Nephron (organoid): Measurements from ENCODE around the gene EXD3.

Source experiments
- H3K27ac Mint-ChIP-seq, 3 experiments: 2 replicates each; pipeline ENCODE4 v1.8.0; 2020; ENCODE audit warnings: mixed read lengths in 3 of 3, mild to moderate bottlenecking in 2 of 3, moderate library complexity in 1 of 3
- H3K27me3 Mint-ChIP-seq: 2 replicates; pipeline ENCODE4 v1.8.0; 2021; ENCODE audit warnings: low read depth, mild to moderate bottlenecking, moderate library complexity, mixed read lengths
- H3K36me3 Mint-ChIP-seq: 2 replicates; pipeline ENCODE4 v1.8.0; 2020; ENCODE audit warnings: low read depth, mixed read lengths
- H3K4me1 Mint-ChIP-seq: 2 replicates; pipeline ENCODE4 v1.8.0; 2020; ENCODE audit warnings: mixed read lengths
- H3K4me3 Mint-ChIP-seq, 3 experiments: 2 replicates each; pipeline ENCODE4 v1.8.0; 2020; ENCODE audit warnings: mild to moderate bottlenecking in 3 of 3, mixed read lengths in 3 of 3, moderate library complexity in 2 of 3
- H3K9me3 Mint-ChIP-seq: 2 replicates; pipeline ENCODE4 v1.8.0; 2020; ENCODE audit warnings: mixed read lengths
- CTCF ChIP-seq, 3 experiments: fragments of 200-600 bp; sonication (generic); IDR thresholded peaks; one replicate each; pipeline ENCODE4 v1.5.0; 2021; ENCODE audit warnings: antibody characterized with exemption in 3 of 3; ENCODE audit not compliant: unreplicated experiment in 3 of 3

Gene EXD3

GRCh38 chr9:137407590-137408300, 15.2 kb downstream of the EXD3 start:
- Mint-ChIP-seq H3K27me3 (no peaks in the 10 kb centered on the region), H3K4me1 (peaks cover 11% of the 10 kb centered on the region), H3K9me3 (no peaks in the 10 kb centered on the region), H3K27ac (no peak overlapping the region), H3K4me3 (peak overlapping the region in 2 of 3 experiments; percentile 28 to 54), H3K36me3 (peaks cover under 1% of the 10 kb centered on the region)
- no peak for TF ChIP-seq CTCF (IDR thresholded peaks at IDR 0.05; ENCODE audit: unreplicated experiment in 3 of 3)

- Mint-ChIP-seq H3K4me1 (peaks cover 17% of the 10 kb centered on the region), H3K27ac (no peak overlapping the region), H3K4me3 (no peak overlapping the region), H3K9me3 (peaks cover 6% of the 10 kb centered on the region), H3K36me3 (peaks cover 8% of the 10 kb centered on the region), H3K27me3 (no peaks in the 10 kb centered on the region)
- TF ChIP-seq CTCF (IDR thresholded peaks at IDR 0.05; ENCODE audit: unreplicated experiment in 3 of 3) = peak; percentile 79 to 95 (median 84)
These were observed 15.9 kb downstream of the EXD3 start for GRCh38 chr9:137406876-137407589.

DNA sequence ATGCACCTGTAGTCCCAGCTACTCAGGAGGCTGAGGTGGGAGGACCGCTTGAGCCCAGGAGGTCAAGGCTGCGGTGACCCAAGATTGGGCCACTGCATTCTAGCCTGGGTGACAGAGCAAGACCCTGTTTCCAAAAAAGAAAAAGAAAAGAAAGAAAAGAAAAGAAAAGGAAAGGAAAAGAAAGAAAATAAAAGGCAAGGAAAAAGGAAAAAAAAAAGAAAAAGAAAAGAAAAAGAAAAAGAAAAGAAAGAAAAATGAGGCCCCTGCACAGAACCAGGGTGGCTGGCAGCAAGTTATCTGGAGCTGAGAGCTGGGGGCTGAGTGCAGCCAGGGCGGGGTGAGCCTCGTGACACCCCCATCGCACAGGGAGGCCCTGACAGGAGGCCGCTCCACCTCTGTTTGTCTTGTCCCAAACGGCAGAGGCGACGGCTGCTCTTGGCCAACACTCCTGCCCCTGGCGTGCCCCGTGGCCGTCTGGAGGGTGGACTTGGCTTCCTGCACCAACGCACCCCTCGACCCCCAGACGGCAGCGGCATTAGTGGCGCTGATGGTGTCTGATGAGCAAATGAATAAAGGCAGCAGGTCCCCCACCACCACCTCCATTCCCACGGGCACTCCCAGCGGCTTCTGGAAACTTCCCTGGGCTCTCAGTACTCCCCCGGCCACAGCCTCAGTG, 16.7 kb downstream of the EXD3 start:
- H3K27ac Mint-ChIP-seq = no peak overlapping the region
- no peaks in the 10 kb centered on the region for H3K27me3 Mint-ChIP-seq
- TF ChIP-seq CTCF (IDR thresholded peaks at IDR 0.05; ENCODE audit: unreplicated experiment in 3 of 3) = no peak

GRCh38 chr9:137405677-137406081, 17.3 kb downstream of the EXD3 start:
- H3K36me3 Mint-ChIP-seq = peaks cover 9% of the 10 kb centered on the region

More for the DNA sequence above, 16.7 kb downstream of the EXD3 start:
- H3K4me3 Mint-ChIP-seq = peak overlapping the region in 2 of 3 experiments; percentile 14 to 70
- H3K36me3 Mint-ChIP-seq = peaks cover 9% of the 10 kb centered on the region
- peaks cover 17% of the 10 kb centered on the region for H3K4me1 Mint-ChIP-seq
- peaks cover 6% of the 10 kb centered on the region for H3K9me3 Mint-ChIP-seq

GRCh38 chr9:137404961-137405567, 17.9 kb downstream of the EXD3 start:
- Mint-ChIP-seq H3K27me3 (no peaks in the 10 kb centered on the region), H3K4me3 (no peak overlapping the region), H3K4me1 (peaks cover 17% of the 10 kb centered on the region), H3K27ac (no peak overlapping the region), H3K9me3 (peaks cover 10% of the 10 kb centered on the region), H3K36me3 (peaks cover 13% of the 10 kb centered on the region)
- TF ChIP-seq CTCF (IDR thresholded peaks at IDR 0.05; ENCODE audit: unreplicated experiment in 3 of 3) = no peak

More at GRCh38 chr9:137405677-137406081, 17.3 kb downstream of the EXD3 start:
- Mint-ChIP-seq H3K27me3 (no peaks in the 10 kb centered on the region), H3K9me3 (peaks cover 6% of the 10 kb centered on the region), H3K4me1 (peaks cover 17% of the 10 kb centered on the region), H3K27ac (no peak overlapping the region), H3K4me3 (peak overlapping the region in 2 of 3 experiments; percentile 23 to 70)
- no peak for TF ChIP-seq CTCF (IDR thresholded peaks at IDR 0.05; ENCODE audit: unreplicated experiment in 3 of 3)
